HTR-8/SVneo (cell line): ENCODE measurements around the gene ALK.

ENCODE experiments used
- DNase-seq: peaks from one replicate; pipeline ENCODE4 v3.0.0; 2011; ENCODE audit warnings: low spot score, mixed read lengths; ENCODE audit not compliant: insufficient read length
- FAIRE-seq: peaks from 2 replicates; lab custom pipeline; 2011; peaks lifted over from hg19 to GRCh38; lab: Jason Lieb, UNC

The ALK gene

GRCh38 chr2:29207352-29208148 lies 713.8 kb downstream of the ALK start:
- DNase-seq (no peak), FAIRE-seq (peak; percentile 38)

GRCh38 chr2:29206941-29207340 lies 714.4 kb downstream of the ALK start:
- DNase-seq (no peak), FAIRE-seq (no peak)

DNA sequence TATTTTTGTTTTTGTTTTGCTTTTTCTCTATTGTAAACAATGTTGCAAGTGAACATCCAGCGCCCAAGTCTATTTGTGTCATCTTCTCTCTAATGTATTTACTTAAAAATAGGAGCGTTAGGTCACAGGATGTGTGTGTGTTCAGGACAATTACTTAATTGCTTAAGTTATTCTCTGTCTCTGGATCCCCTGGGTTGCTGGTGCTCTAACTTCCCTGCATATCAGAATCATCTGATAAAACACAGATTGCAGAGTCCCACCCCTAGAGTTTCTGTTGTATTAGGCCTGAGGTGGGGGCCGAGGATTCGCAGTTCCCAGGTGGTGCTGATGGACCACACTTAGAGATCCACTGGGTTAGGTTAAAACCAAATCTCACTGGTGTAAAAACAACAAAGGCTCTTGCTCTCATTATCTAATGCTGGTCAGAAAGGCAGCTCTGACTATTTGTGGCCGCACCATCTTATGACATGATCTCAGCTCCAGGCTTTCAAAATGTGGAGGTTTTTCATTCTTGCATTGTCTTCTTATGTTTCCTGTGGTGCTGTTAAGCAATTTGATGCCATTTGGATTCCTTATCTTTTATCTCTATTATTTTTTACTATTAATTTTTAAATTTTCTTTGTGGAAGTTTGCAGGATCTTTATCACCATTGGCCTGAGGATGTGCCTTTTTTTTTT lies 718.4 kb downstream of the ALK start:
- DNase-seq = no peak
- no peak for FAIRE-seq

DNA sequence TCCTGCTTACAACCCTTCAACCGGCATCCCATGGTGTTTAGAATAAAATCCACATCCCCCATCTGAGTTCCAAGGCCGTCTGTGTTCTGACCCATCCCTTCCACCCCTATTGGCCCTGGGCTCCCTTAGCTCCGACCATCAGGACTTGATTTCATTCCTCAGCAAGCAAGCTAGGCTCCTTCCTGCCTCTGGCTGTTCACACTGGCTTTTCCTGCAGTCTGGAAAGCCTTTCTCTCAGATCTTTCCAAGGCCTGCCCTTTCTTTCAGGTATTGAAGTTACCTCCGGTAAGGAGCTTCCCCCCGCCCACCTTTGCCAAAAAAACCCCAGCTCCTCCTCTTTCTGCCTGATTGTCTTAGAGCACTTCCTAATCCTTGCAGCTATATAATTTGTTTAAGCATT lies 719.4 kb downstream of the ALK start:
- DNase-seq (no peak), FAIRE-seq (no peak)

DNA sequence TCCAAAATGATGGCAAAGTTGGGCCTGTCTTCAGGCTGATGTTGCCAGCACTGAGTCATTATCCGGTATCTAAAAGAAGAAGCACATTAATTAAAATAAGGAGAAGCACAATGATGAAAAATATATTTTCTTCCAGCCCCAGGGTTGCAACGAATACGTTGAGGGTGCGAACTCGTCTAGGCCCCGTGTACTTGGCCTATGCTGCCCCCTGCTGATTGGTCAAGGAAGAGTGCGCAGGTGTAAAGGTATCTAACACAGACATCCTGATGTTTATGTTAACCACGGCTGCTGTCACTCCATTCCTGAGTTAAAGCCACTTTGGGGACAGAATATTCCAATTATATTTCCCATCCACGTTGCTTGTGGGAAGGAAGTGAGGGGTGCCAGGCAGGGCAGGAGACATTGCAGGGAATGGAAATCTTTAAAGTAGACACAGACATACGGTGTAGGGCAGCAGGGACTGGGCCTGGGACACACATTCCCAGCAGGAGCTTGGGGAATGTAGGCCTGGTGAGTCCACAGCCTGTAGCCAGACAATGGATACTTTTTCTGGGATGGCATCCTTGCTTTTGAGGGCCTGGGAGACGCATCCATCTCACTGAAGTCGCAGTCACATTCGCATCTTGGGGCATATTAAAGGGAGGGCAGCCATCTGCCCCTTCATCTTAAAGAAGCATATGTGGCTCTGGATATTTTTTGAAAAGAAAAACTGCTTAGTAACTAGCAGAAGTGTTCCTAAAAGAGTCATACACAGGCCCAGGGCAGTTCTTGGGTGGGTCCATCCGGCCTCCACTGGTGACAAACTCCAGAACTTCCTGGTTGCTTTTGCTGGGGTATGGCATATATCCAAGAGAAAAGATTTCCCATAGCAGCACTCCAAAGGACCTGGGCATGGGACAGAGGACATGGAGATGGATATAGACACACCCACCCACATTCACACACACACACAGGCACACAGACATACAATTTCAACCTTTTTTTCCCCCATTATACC lies 724.3 kb downstream of the ALK start:
- DNase-seq (peak; percentile 68), FAIRE-seq (peak; percentile 96)

GRCh38 chr2:29195796-29196195 lies 725.6 kb downstream of the ALK start:
- no peak for FAIRE-seq
- DNase-seq = no peak

- no peak for DNase-seq
- FAIRE-seq = no peak
Measured at GRCh38 chr2:29193681-29194080, 727.7 kb downstream of the ALK start.

DNA sequence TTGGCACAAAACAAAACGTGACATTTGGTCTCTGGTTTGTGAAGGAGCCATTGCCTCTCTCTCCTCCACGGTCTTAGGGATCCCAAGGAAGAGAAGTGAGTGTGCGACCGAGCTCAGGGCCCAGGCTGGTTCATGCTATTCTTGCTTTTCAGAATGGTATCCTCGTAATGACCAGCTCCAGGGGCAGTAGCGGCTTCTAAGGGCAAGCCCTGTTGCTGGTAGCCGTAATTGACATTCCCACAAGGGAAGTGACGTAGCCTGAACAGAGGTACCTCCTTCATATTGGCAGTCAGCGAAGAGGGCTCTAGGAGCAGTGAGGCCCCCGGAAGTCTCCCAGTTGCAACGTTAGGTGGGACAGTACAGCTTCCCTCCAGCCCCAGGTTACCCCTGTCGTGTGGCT lies 728.3 kb downstream of the ALK start:
- FAIRE-seq (peak; percentile 38), DNase-seq (no peak)

- DNase-seq = peak; percentile 25
- FAIRE-seq = no peak
Measured at GRCh38 chr2:29192526-29192925, 728.9 kb downstream of the ALK start.

DNA sequence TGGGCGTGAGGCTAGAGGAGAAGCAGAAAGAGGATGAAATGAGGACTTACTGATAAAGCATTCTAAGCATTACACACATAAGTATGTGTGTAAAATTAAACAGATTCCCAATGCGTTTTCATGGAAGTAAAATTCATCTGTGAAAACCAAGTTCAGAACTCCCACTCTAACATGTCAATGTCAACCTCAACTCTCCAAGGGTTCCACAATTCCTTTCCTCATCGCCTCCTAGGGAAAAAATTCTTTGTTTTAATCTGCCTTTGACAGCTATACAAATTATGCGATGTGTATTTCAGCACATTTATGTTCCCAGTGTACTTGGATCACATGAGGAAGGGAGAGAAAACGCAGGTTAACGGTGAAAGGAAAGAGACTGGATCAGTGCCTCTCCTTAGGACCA lies 729.6 kb downstream of the ALK start:
- DNase-seq (no peak), FAIRE-seq (no peak)

DNA sequence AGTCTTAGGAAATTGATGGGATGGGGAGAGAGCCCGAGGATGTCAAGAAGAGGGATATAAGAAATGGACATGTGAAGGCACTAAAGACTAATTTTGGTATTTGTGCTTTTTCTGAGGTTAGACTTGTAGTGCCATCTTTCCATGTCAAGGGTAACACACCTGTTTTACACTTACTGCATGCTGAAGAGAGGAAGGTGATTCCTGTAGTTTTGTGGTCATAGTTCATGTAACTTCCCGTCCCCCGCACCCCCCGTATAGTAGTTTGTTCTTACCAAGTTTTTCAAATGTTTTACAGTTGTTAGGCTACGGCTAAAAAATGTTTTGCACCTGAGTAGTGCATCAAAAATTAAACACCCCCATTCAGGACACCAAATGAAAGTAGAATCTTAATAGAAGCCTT lies 732.3 kb downstream of the ALK start:
- FAIRE-seq (no peak), DNase-seq (no peak)

DNA sequence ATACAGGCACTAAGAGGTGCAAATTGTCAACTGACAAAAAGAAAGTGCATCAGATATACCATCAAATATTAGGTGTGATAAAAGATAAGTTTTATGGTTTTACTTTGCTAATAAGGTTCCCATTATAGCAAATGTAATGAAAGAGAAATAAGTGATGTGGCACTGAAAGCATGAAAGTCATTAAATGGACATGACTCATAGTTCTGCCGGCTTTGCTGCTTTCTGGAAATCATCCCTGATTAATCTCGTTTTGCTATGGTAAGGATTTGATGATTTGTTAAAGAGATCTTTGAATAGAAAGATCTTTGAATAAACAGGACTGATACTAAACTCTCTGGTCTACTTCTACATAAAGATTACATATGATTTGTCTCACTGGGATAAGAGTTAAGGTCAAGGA lies 733.5 kb downstream of the ALK start:
- DNase-seq (no peak), FAIRE-seq (peak; percentile 36)

- DNase-seq (no peak), FAIRE-seq (no peak)
Measured at GRCh38 chr2:29186817-29187216, 734.6 kb downstream of the ALK start.

DNA sequence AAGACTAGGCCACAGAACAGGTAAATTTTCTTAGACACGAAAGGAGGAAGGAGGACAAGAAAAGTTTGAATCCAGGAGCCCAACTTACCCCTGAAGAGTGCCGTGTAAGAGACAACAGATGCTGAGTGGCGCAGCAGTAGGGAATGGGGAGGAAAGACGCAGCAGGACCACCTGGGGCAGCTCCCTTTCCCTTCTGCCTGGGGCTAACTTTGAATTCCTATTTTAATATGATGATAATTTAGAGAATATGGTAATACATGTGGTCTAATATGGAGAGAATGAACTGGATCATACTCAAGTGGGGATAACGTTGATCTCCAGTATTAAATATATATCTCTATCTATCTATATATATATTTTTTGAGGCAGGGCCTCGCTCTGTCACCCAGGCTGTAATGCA lies 736.9 kb downstream of the ALK start:
- FAIRE-seq (no peak), DNase-seq (no peak)

GRCh38 chr2:29182920-29183319 lies 738.5 kb downstream of the ALK start:
- no peak for FAIRE-seq

DNA sequence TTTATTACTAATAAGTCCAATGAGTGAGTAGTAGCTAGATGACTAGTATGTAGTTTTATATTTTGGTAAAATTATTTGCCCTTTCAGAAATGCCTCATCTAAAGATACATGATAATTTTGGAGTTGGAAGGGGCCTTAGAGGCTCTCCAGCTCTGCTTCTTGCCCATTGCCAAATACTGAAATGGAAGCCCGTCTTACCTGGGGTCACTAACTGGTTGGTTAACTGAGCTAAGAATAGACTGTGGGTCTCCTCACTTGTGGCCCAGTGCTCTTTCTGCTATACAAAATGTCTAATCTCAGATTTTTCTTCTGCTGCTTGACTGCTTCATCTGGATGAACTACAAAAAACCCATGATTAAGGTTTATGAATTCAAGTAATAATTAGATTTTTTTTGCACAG lies 739.1 kb downstream of the ALK start:
- DNase-seq (no peak), FAIRE-seq (no peak)

More at GRCh38 chr2:29182920-29183319, 738.5 kb downstream of the ALK start:
- DNase-seq = no peak

DNA sequence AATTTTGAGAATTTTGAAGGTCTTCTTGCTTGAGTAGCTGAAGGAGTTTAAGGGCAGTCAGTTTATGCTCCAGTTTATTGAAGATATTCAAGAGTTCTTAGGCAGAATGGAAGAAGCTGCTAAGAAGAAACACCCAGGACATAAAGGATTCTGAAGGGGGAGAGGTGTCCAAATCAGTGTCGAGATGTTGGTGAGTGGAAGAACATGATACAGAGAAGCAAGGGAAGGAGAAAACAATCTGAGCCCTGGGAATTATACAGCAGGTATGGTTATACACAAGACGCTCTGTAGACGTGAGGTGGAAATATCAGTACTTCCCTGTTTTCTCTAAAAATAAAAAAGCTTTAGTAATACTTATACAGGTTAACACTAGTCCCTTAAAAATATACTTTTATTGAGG lies 746.0 kb downstream of the ALK start:
- no peak for FAIRE-seq
- no peak for DNase-seq

GRCh38 chr2:29174937-29175336 lies 746.4 kb downstream of the ALK start:
- DNase-seq = no peak

DNA sequence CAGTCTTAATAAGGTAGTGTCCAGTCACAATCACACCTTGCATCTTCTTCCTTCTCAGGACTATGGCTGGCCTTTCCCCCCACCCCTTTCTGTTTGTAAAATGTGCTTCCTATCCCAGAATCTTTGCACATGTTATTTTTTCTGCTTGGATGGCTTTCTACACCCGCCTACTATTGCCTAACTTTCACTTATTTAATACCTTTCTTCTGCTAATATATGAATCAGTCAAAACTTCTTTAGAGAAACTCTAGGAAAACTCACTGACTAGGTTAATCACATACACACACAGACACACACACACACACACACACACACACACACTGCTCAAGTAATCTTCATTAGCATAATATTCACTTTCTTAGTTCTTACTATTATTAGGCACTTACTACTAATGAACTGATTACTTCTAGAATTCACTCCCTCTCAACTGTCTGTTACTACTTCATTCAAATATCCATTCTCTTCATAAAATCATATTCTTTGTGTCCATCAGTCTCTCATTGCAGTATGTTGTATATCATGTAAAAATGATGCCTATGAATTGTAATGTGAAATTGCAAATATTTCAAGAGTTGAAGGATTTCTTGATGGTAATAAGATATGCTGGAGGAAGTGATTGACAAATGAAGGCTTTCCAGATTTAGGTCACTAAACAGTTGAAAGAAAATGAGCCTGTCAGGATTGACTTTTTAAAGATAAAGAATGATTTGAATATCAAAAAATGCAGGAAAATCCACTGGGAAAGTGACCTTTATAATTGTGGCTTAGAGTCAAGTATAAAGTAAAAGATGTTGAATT lies 754.9 kb downstream of the ALK start:
- DNase-seq (no peak), FAIRE-seq (no peak)

More at GRCh38 chr2:29174937-29175336, 746.4 kb downstream of the ALK start:
- no peak for FAIRE-seq
